ENCODE results near the gene UBR7.

UBR7 gene

GRCh38 chr14:93185349-93185720 lies 21.7 kb upstream of the UBR7 start:
- H4K5ac ChIP-seq (ENCODE audit: low read length) = no peak overlapping the region
- no peak overlapping the region for H2BK5ac ChIP-seq (ENCODE audit: low read length)
- H3K4me2 ChIP-seq (ENCODE audit: low read length) = peak overlapping the region; percentile 100
- peaks cover 2% of the 10 kb centered on the region for H3K4me1 ChIP-seq (ENCODE audit: control insufficient read depth, low read depth, low read length)
- H3K4me3 ChIP-seq (ENCODE audit: low read length) = peak overlapping the region; percentile 96
- peaks cover 11% of the 10 kb centered on the region for H3K79me2 ChIP-seq (ENCODE audit: control insufficient read depth, insufficient read depth, low read length)
- H3K9ac ChIP-seq (ENCODE audit: low read length) = peak overlapping the region; percentile 94
- no peak overlapping the region for H3K23ac ChIP-seq (ENCODE audit: low read length)
- no peak for DNase-seq
- no peak overlapping the region for H2AK5ac ChIP-seq (ENCODE audit: low read length)
- H3K27me3 ChIP-seq (ENCODE audit: insufficient read depth, low read length, poor library complexity) = no peaks in the 10 kb centered on the region
- WGBS (ENCODE audit: extremely low coverage, insufficient coverage, low lambda C conversion rate) = no CpG with 5 or more reads among the region's 10 CpGs
- H2BK120ac ChIP-seq (ENCODE audit: low read depth, low read length) = no peak overlapping the region
- no peak overlapping the region for H4K8ac ChIP-seq (ENCODE audit: low read depth, low read length)
- no peak overlapping the region for H3K4ac ChIP-seq (ENCODE audit: low read depth, low read length)
- peak overlapping the region; percentile 91 for H3K56ac ChIP-seq (ENCODE audit: low read length)
- H3K36me3 ChIP-seq (ENCODE audit: control insufficient read depth, insufficient read depth, low read length) = no peaks in the 10 kb centered on the region
- H3K79me1 ChIP-seq (ENCODE audit: low read length) = peaks cover 7% of the 10 kb centered on the region
- H3K18ac ChIP-seq (ENCODE audit: low read length) = peak overlapping the region; percentile 94
- peak overlapping the region; percentile 100 for H3K27ac ChIP-seq (ENCODE audit: low read depth, low read length)
- H2BK15ac ChIP-seq (replicated peaks; ENCODE audit: low read depth) = no peak overlapping the region

- Histone ChIP-seq H3K56ac (ENCODE audit: low read length) (no peak overlapping the region), H3K79me2 (ENCODE audit: control insufficient read depth, insufficient read depth, low read length) (peaks cover 11% of the 10 kb centered on the region), H3K4ac (ENCODE audit: low read depth, low read length) (no peak overlapping the region), H3K18ac (ENCODE audit: low read length) (no peak overlapping the region), H3K9ac (ENCODE audit: low read length) (no peak overlapping the region), H3K27me3 (ENCODE audit: insufficient read depth, low read length, poor library complexity) (no peaks in the 10 kb centered on the region), H2BK5ac (ENCODE audit: low read length) (no peak overlapping the region), H2BK120ac (ENCODE audit: low read depth, low read length) (no peak overlapping the region), H2BK15ac (replicated peaks; ENCODE audit: low read depth) (no peak overlapping the region), H3K4me1 (ENCODE audit: control insufficient read depth, low read depth, low read length) (peaks cover 2% of the 10 kb centered on the region), H3K4me3 (ENCODE audit: low read length) (no peak overlapping the region), H3K36me3 (ENCODE audit: control insufficient read depth, insufficient read depth, low read length) (no peaks in the 10 kb centered on the region), H3K4me2 (ENCODE audit: low read length) (no peak overlapping the region), H3K23ac (ENCODE audit: low read length) (no peak overlapping the region), H4K5ac (ENCODE audit: low read length) (no peak overlapping the region), H3K79me1 (ENCODE audit: low read length) (peaks cover 7% of the 10 kb centered on the region), H4K8ac (ENCODE audit: low read depth, low read length) (no peak overlapping the region), H3K27ac (ENCODE audit: low read depth, low read length) (no peak overlapping the region), H2AK5ac (ENCODE audit: low read length) (no peak overlapping the region)
- WGBS (ENCODE audit: extremely low coverage, insufficient coverage, low lambda C conversion rate) = no CpG with 5 or more reads among the region's 6 CpGs
- DNase-seq = no peak
Measured at GRCh38 chr14:93186466-93186865, 20.6 kb upstream of the UBR7 start.

GRCh38 chr14:93186956-93187355 lies 20.1 kb upstream of the UBR7 start:
- Histone ChIP-seq H3K23ac (ENCODE audit: low read length) (no peak overlapping the region), H2BK5ac (ENCODE audit: low read length) (no peak overlapping the region), H2BK120ac (ENCODE audit: low read depth, low read length) (no peak overlapping the region), H4K8ac (ENCODE audit: low read depth, low read length) (no peak overlapping the region), H2BK15ac (replicated peaks; ENCODE audit: low read depth) (no peak overlapping the region), H3K18ac (ENCODE audit: low read length) (no peak overlapping the region), H3K4ac (ENCODE audit: low read depth, low read length) (no peak overlapping the region), H3K9ac (ENCODE audit: low read length) (no peak overlapping the region), H3K56ac (ENCODE audit: low read length) (no peak overlapping the region), H3K27ac (ENCODE audit: low read depth, low read length) (no peak overlapping the region), H4K5ac (ENCODE audit: low read length) (no peak overlapping the region), H3K4me3 (ENCODE audit: low read length) (no peak overlapping the region), H3K27me3 (ENCODE audit: insufficient read depth, low read length, poor library complexity) (no peaks in the 10 kb centered on the region), H3K79me1 (ENCODE audit: low read length) (peaks cover 7% of the 10 kb centered on the region), H3K4me1 (ENCODE audit: control insufficient read depth, low read depth, low read length) (peaks cover 2% of the 10 kb centered on the region), H2AK5ac (ENCODE audit: low read length) (no peak overlapping the region), H3K4me2 (ENCODE audit: low read length) (no peak overlapping the region), H3K36me3 (ENCODE audit: control insufficient read depth, insufficient read depth, low read length) (no peaks in the 10 kb centered on the region), H3K79me2 (ENCODE audit: control insufficient read depth, insufficient read depth, low read length) (peaks cover 11% of the 10 kb centered on the region)
- no peak for DNase-seq
- WGBS (ENCODE audit: extremely low coverage, insufficient coverage, low lambda C conversion rate) = no CpG with 5 or more reads among the region's 3 CpGs

- no peak overlapping the region for H3K23ac ChIP-seq (ENCODE audit: low read length)
- H2AK5ac ChIP-seq (ENCODE audit: low read length) = no peak overlapping the region
- no peaks in the 10 kb centered on the region for H3K27me3 ChIP-seq (ENCODE audit: insufficient read depth, low read length, poor library complexity)
- no peak for DNase-seq
- H3K36me3 ChIP-seq (ENCODE audit: control insufficient read depth, insufficient read depth, low read length) = no peaks in the 10 kb centered on the region
- no peak overlapping the region for H3K18ac ChIP-seq (ENCODE audit: low read length)
- H2BK120ac ChIP-seq (ENCODE audit: low read depth, low read length) = no peak overlapping the region
- H4K5ac ChIP-seq (ENCODE audit: low read length) = no peak overlapping the region
- H3K4me2 ChIP-seq (ENCODE audit: low read length) = no peak overlapping the region
- WGBS (ENCODE audit: extremely low coverage, insufficient coverage, low lambda C conversion rate) = no CpG with 5 or more reads among the region's 1 CpG
- H3K56ac ChIP-seq (ENCODE audit: low read length) = no peak overlapping the region
- H3K4me1 ChIP-seq (ENCODE audit: control insufficient read depth, low read depth, low read length) = no peaks in the 10 kb centered on the region
- H3K27ac ChIP-seq (ENCODE audit: low read depth, low read length) = no peak overlapping the region
- H2BK15ac ChIP-seq (replicated peaks; ENCODE audit: low read depth) = no peak overlapping the region
- no peak overlapping the region for H3K4ac ChIP-seq (ENCODE audit: low read depth, low read length)
- H3K79me1 ChIP-seq (ENCODE audit: low read length) = no peaks in the 10 kb centered on the region
- H2BK5ac ChIP-seq (ENCODE audit: low read length) = no peak overlapping the region
- no peak overlapping the region for H3K9ac ChIP-seq (ENCODE audit: low read length)
- H3K4me3 ChIP-seq (ENCODE audit: low read length) = no peak overlapping the region
- no peak overlapping the region for H4K8ac ChIP-seq (ENCODE audit: low read depth, low read length)
- H3K79me2 ChIP-seq (ENCODE audit: control insufficient read depth, insufficient read depth, low read length) = no peaks in the 10 kb centered on the region
Measured at GRCh38 chr14:93195316-93195999, 11.6 kb upstream of the UBR7 start.

- H3K4ac ChIP-seq (ENCODE audit: low read depth, low read length) = no peak overlapping the region
- no peak overlapping the region for H4K5ac ChIP-seq (ENCODE audit: low read length)
- H3K4me1 ChIP-seq (ENCODE audit: control insufficient read depth, low read depth, low read length) = no peaks in the 10 kb centered on the region
- H2BK15ac ChIP-seq (replicated peaks; ENCODE audit: low read depth) = no peak overlapping the region
- H3K18ac ChIP-seq (ENCODE audit: low read length) = no peak overlapping the region
- H3K9ac ChIP-seq (ENCODE audit: low read length) = no peak overlapping the region
- H2BK5ac ChIP-seq (ENCODE audit: low read length) = no peak overlapping the region
- no peak overlapping the region for H3K56ac ChIP-seq (ENCODE audit: low read length)
- H3K79me1 ChIP-seq (ENCODE audit: low read length) = no peaks in the 10 kb centered on the region
- no peak for DNase-seq
- no peak overlapping the region for H3K27ac ChIP-seq (ENCODE audit: low read depth, low read length)
- H4K8ac ChIP-seq (ENCODE audit: low read depth, low read length) = no peak overlapping the region
- no peaks in the 10 kb centered on the region for H3K36me3 ChIP-seq (ENCODE audit: control insufficient read depth, insufficient read depth, low read length)
- no peak overlapping the region for H2BK120ac ChIP-seq (ENCODE audit: low read depth, low read length)
- H3K79me2 ChIP-seq (ENCODE audit: control insufficient read depth, insufficient read depth, low read length) = no peaks in the 10 kb centered on the region
- no peak overlapping the region for H3K4me2 ChIP-seq (ENCODE audit: low read length)
- H3K27me3 ChIP-seq (ENCODE audit: insufficient read depth, low read length, poor library complexity) = no peaks in the 10 kb centered on the region
- H2AK5ac ChIP-seq (ENCODE audit: low read length) = no peak overlapping the region
- H3K23ac ChIP-seq (ENCODE audit: low read length) = no peak overlapping the region
- H3K4me3 ChIP-seq (ENCODE audit: low read length) = no peak overlapping the region
- WGBS (ENCODE audit: extremely low coverage, insufficient coverage, low lambda C conversion rate) = no CpG with 5 or more reads among the region's 4 CpGs
Measured at GRCh38 chr14:93199031-93199430, 8.0 kb upstream of the UBR7 start.

GRCh38 chr14:93200553-93200952 lies 6.5 kb upstream of the UBR7 start:
- no peak overlapping the region for H3K4ac ChIP-seq (ENCODE audit: low read depth, low read length)
- no peak overlapping the region for H3K18ac ChIP-seq (ENCODE audit: low read length)
- no peak overlapping the region for H3K23ac ChIP-seq (ENCODE audit: low read length)
- no peak overlapping the region for H3K4me2 ChIP-seq (ENCODE audit: low read length)
- no peak overlapping the region for H4K5ac ChIP-seq (ENCODE audit: low read length)
- no CpG with 5 or more reads among the region's 5 CpGs for WGBS (ENCODE audit: extremely low coverage, insufficient coverage, low lambda C conversion rate)
- no peaks in the 10 kb centered on the region for H3K27me3 ChIP-seq (ENCODE audit: insufficient read depth, low read length, poor library complexity)
- no peak overlapping the region for H3K9ac ChIP-seq (ENCODE audit: low read length)
- H3K79me2 ChIP-seq (ENCODE audit: control insufficient read depth, insufficient read depth, low read length) = peaks cover 1% of the 10 kb centered on the region
- H3K27ac ChIP-seq (ENCODE audit: low read depth, low read length) = no peak overlapping the region
- H2BK120ac ChIP-seq (ENCODE audit: low read depth, low read length) = no peak overlapping the region
- H3K4me3 ChIP-seq (ENCODE audit: low read length) = no peak overlapping the region
- no peak for DNase-seq
- H3K79me1 ChIP-seq (ENCODE audit: low read length) = peaks cover 2% of the 10 kb centered on the region
- no peak overlapping the region for H4K8ac ChIP-seq (ENCODE audit: low read depth, low read length)
- no peak overlapping the region for H2BK5ac ChIP-seq (ENCODE audit: low read length)
- H3K4me1 ChIP-seq (ENCODE audit: control insufficient read depth, low read depth, low read length) = no peaks in the 10 kb centered on the region
- no peak overlapping the region for H2BK15ac ChIP-seq (replicated peaks; ENCODE audit: low read depth)
- H3K36me3 ChIP-seq (ENCODE audit: control insufficient read depth, insufficient read depth, low read length) = no peaks in the 10 kb centered on the region
- H2AK5ac ChIP-seq (ENCODE audit: low read length) = no peak overlapping the region
- no peak overlapping the region for H3K56ac ChIP-seq (ENCODE audit: low read length)
